Measurements from ENCODE around the gene SKAP1. TPM values are rescaled to one million over a fixed set of nuclear protein-coding genes. Genes with fewer than 3 reads are reported as not detected.
"Not testable (repeated sequence)": the region's sequence is repeated elsewhere in the genome, so short reads cannot be mapped to it uniquely, and the experiment has no call there.

Gene SKAP1
- total RNA-seq, 1 donor from 2014 or later, result 0.69 TPM

DNA sequence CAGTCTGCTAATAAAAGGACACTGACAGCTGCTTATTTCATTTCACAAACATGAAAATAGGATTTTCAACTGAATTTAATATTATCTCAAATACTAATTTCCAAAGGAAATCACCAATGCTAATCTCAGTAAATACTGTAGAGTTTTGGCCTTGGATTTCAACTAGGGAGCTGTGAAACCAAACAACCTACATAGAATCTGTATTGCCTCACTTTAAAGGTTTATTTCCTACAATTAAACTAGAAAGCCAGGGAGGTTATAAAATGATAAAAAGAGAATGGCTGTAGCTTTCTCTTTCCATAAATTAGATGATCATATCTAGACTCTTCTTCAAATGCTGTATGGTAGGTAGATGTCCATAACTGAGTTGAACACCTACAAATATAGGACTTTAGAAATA lies 82.8 kb downstream of the SKAP1 start:
- Mint-ChIP-seq H3K27ac (no peak overlapping the region), H3K9me3 (ENCODE audit: low read depth) (no peaks in the 10 kb centered on the region), H3K36me3 (ENCODE audit: insufficient read depth) (no peaks in the 10 kb centered on the region)

DNA sequence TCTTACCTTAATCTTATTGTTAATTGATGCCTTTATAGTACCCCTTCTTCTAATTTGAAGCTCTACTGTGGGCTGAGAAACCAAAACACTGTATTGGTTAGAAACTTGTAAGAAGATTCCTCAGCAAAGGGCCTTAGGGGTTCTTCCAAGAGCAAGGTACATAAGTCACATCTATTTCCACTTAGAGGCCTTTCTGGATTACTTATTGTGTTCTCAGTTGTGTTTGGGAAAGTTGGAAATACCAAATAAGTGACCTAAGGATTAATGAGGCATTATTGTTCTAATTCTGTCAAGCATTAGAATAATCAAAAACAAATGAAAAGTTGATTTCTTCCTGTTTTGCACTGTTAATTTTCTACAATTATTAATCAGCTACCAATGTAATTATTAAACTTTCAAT lies 85.8 kb downstream of the SKAP1 start:
- H3K4me3 Mint-ChIP-seq (ENCODE audit: low read depth), result no peak overlapping the region
- peaks cover 6% of the 10 kb centered on the region for H3K27me3 Mint-ChIP-seq
- no peaks in the 10 kb centered on the region for H3K9me3 Mint-ChIP-seq (ENCODE audit: low read depth)
- no peaks in the 10 kb centered on the region for H3K4me1 Mint-ChIP-seq (ENCODE audit: low read depth)
- no peak overlapping the region for H3K27ac Mint-ChIP-seq
- TF ChIP-seq, protein P1, sequence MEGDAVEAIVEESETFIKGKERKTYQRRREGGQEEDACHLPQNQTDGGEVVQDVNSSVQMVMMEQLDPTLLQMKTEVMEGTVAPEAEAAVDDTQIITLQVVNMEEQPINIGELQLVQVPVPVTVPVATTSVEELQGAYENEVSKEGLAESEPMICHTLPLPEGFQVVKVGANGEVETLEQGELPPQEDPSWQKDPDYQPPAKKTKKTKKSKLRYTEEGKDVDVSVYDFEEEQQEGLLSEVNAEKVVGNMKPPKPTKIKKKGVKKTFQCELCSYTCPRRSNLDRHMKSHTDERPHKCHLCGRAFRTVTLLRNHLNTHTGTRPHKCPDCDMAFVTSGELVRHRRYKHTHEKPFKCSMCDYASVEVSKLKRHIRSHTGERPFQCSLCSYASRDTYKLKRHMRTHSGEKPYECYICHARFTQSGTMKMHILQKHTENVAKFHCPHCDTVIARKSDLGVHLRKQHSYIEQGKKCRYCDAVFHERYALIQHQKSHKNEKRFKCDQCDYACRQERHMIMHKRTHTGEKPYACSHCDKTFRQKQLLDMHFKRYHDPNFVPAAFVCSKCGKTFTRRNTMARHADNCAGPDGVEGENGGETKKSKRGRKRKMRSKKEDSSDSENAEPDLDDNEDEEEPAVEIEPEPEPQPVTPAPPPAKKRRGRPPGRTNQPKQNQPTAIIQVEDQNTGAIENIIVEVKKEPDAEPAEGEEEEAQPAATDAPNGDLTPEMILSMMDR (IDR thresholded peaks at IDR 0.05; ENCODE audit: unreplicated experiment), result no peak
- no peaks in the 10 kb centered on the region for H3K36me3 Mint-ChIP-seq (ENCODE audit: insufficient read depth)
- no peak for DNase-seq (ENCODE audit: low spot score, unreplicated experiment)

More for the DNA sequence above, 82.8 kb downstream of the SKAP1 start:
- Mint-ChIP-seq H3K4me3 (ENCODE audit: low read depth) (no peak overlapping the region), H3K27me3 (peaks cover 14% of the 10 kb centered on the region), H3K4me1 (ENCODE audit: low read depth) (no peaks in the 10 kb centered on the region)
- no peak for DNase-seq (ENCODE audit: low spot score, unreplicated experiment)
- TF ChIP-seq, protein P1 (IDR thresholded peaks at IDR 0.05; ENCODE audit: unreplicated experiment), result no peak

DNA sequence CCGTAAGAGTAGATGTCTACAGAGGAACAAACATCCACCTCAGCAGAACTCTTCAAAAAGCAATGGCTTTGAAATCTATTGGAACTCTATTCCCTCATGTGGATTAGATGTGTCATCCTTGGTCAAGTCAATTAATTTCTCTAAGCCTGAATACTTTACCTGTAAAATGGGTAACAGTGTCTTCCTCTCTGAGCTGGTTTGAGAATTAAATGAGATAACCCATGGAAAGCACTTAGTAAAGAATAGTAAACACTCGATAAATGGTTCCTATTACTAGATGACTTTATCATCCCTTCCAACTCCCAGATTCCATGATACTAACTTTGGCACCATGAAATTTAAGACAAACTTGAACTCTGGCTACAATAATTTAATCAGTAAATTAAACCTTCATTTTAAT lies 89.1 kb downstream of the SKAP1 start:
- H3K36me3 Mint-ChIP-seq (ENCODE audit: insufficient read depth), result no peaks in the 10 kb centered on the region
- no peaks in the 10 kb centered on the region for H3K9me3 Mint-ChIP-seq (ENCODE audit: low read depth)
- DNase-seq (ENCODE audit: low spot score, unreplicated experiment), result no peak

DNA sequence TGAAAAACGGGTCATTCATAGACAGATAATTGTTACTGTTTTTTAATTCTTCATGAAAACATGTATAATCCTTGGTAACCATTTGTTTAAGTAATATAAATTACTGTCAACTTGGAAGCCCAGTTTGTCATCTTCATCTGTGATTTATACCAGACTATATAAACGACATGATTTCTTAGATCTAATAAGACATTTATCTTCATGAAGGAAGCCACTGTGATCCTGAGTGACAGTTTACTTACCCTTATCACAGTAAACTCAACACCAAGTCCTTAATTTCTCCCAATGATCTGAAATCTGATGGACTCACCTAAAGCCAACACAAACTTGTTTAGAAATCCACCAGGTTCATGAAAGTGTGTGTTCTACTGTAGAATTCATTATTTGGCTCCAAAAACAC lies 91.3 kb downstream of the SKAP1 start:
- H3K27me3 Mint-ChIP-seq, result peaks cover 14% of the 10 kb centered on the region
- H3K4me1 Mint-ChIP-seq (ENCODE audit: low read depth), result no peaks in the 10 kb centered on the region
- no peak overlapping the region for H3K27ac Mint-ChIP-seq
- H3K36me3 Mint-ChIP-seq (ENCODE audit: insufficient read depth), result no peaks in the 10 kb centered on the region
- H3K4me3 Mint-ChIP-seq (ENCODE audit: low read depth), result no peak overlapping the region
- DNase-seq (ENCODE audit: low spot score, unreplicated experiment), result no peak
- TF ChIP-seq, protein P1 (IDR thresholded peaks at IDR 0.05; ENCODE audit: unreplicated experiment), result no peak
- no peaks in the 10 kb centered on the region for H3K9me3 Mint-ChIP-seq (ENCODE audit: low read depth)

More for the DNA sequence above, 89.1 kb downstream of the SKAP1 start:
- Mint-ChIP-seq H3K4me3 (ENCODE audit: low read depth) (no peak overlapping the region), H3K27ac (no peak overlapping the region), H3K27me3 (peaks cover 14% of the 10 kb centered on the region), H3K4me1 (ENCODE audit: low read depth) (no peaks in the 10 kb centered on the region)
- TF ChIP-seq, protein P1 (IDR thresholded peaks at IDR 0.05; ENCODE audit: unreplicated experiment), result no peak

DNA sequence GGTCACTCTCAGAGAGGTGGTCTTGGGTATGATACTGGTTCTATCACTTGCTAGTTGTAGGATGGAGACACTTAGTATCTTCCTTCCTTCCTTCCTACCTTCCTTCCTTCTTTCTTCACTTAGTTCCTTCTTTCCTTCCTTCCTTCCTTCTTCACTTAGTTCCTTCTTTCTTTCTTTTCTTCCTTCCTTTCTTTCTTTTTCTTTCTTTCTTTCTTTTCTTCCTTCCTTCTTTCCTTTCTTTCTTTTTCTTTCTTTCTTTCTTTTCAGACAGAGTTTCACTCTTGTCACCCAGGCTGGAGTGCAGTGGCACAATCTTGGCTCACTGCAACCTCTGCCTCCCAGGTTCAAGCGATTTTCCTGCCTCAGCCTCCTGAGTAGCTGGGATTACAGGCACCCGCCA lies 92.1 kb downstream of the SKAP1 start:
- H3K4me3 Mint-ChIP-seq (ENCODE audit: low read depth); H3K4me1 Mint-ChIP-seq (ENCODE audit: low read depth); H3K27ac Mint-ChIP-seq; H3K9me3 Mint-ChIP-seq (ENCODE audit: low read depth); H3K36me3 Mint-ChIP-seq (ENCODE audit: insufficient read depth); DNase-seq (ENCODE audit: low spot score, unreplicated experiment): not testable (repeated sequence)
- H3K27me3 Mint-ChIP-seq, result peaks cover 14% of the 10 kb centered on the region

DNA sequence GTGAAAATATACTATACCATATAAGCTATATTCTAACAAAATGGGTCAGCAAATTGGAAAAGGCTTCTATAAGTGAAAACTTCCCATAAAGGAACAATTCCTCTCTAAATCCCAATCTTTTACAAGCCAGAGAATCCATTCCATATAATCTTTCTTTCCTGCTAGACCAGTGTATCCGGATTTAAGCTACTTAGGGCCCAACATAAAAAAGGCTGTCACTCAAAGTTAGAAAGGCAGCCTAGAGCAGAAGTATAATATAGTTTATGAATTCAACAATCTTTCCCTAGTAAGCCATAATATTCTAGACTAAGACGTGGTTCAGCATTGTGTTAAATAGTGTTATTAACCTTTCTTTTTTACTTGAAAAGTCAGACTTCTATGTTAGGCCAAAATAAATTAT lies 93.0 kb downstream of the SKAP1 start:
- TF ChIP-seq, protein P1 (IDR thresholded peaks at IDR 0.05; ENCODE audit: unreplicated experiment), result no peak
- peaks cover 1% of the 10 kb centered on the region for H3K4me1 Mint-ChIP-seq (ENCODE audit: low read depth)
- H3K9me3 Mint-ChIP-seq (ENCODE audit: low read depth), result no peaks in the 10 kb centered on the region
- H3K27me3 Mint-ChIP-seq, result peaks cover 14% of the 10 kb centered on the region
- no peaks in the 10 kb centered on the region for H3K36me3 Mint-ChIP-seq (ENCODE audit: insufficient read depth)
- H3K4me3 Mint-ChIP-seq (ENCODE audit: low read depth), result no peak overlapping the region
- no peak overlapping the region for H3K27ac Mint-ChIP-seq
- DNase-seq (ENCODE audit: low spot score, unreplicated experiment), result no peak

Data from progenitor cell of endocrine pancreas (in vitro differentiated cells).